HG03103 (cell line): ENCODE measurements around the gene SLC6A4.
"Not testable (repeated sequence)": the region's sequence is repeated elsewhere in the genome, so short reads cannot be mapped to it uniquely, and the experiment has no call there.

ENCODE experiments used
- ATAC-seq: cut with Tn5 transposase; IDR thresholded peaks from one replicate; pipeline ENCODE4 v1.9.1; 2021; ENCODE audit warnings: low read depth; ENCODE audit not compliant: unreplicated experiment

Gene SLC6A4

DNA sequence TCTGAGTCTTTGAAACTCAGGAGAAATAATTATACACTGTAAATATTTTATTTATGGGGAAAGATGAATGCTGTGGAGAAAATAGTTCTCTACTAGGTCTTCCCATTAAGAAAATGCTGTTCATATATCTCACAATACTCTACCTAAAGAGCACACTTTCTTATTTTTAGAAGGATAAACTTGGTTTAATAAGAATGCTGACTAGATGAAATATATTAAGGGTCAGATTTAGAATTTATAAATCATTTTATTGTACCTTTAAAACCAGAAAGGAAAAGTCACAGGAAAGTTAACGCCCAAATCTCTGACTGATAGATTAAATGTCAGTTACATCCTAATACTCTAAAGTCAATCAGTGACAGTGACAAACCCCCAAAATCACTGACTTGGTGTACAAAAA, 48.7 kb downstream of the SLC6A4 start:
- no peak for ATAC-seq

DNA sequence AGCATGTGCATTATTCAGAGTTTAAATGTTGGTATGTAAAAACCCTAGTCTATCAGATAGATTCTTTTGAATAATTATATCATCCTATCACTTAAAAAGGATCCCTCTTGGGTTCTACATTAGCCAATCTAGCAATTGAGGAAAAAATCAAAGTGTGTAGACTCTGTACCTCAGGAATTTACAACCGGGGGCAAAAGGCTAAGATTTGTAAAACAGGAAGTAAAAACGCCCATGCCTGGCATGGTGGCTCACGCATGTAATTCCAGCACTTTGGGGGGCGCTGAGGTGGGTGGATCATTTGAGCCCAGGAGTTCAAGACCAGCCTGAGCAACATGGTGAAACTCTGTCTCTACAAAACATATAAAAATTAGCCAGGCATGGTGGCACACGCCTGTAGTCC, 58.6 kb downstream of the SLC6A4 start:
- ATAC-seq = no peak

DNA sequence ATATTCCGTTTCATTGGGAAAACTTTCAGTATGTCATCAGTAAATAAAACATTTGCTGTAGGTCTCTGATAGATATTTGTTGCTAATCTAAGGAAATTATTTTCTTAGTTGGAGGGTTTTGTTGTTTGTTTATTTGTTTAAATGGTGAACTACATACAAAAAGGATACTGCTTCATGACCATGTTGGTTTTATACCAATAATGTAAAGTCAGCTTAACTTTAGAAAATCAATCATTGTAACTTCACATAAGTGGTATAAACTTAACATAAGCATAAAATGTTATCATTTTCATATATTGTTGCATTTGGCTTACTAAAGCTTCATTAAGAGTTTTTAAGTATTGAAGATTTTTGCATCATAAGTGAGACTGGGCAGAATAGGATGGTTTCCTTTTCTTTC, 60.9 kb downstream of the SLC6A4 start:
- ATAC-seq = no peak

DNA sequence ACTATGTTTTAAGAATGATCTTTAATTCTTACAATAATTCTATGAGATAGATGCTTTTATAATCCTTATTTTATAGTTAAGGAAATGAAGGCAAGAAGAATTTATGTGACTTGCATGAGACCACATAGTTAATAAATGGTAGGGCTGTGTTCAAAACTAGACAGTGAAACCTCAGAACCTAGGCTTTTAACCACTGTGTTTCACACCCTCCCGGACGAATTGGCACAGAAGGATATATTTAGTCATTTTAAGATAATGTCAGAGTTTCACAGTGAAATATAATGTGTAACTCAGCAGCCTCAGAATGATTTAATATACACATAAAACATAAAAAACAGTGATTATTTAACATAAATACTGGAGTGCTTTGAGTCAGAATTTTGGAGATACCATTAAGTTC, 61.8 kb downstream of the SLC6A4 start:
- ATAC-seq = no peak

DNA sequence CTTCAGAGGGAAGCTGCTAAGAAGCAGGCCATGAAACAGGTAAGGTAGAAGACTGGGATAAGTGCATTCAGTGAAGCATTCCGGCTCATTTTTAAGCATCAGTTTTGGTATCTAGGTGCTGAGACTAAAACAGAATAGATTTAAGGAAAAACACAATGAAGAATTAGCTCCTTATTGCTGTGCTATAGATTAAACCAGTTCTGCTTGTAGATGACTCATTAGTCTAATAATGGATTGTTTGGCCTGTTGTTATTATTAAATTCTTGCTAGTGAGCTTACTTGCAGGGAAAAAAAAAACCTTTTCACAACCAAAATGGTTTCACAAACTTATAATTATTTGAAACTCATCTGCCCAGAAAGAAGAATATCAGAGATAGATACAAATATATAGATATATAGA, 62.9 kb downstream of the SLC6A4 start:
- no peak for ATAC-seq

DNA sequence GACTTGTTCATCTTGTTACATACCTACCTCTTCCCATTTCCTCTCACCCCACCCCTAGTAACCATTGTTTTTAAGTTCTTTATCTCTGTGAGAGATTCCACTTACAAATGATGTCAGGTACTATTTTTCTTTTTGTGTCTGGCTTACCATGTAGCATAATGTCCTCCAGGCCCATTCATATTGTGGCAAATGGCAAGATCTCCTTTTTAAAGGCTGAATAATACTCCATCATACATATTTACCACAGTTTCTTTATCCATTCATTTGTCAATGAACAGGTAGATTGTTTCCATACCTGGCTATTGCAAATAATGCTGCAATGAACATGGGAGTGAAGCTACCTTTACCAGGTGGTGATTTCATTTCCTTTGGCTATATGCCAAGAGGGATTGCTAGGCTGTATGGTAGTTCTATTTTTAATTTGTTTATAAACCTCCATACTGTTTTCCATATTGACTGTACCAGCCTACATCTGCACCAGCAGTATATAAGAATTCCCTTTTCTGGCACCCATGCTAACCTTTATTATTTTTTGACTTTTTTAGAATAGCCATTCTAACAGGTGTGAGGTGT, 65.0 kb downstream of the SLC6A4 start:
- no peak for ATAC-seq

DNA sequence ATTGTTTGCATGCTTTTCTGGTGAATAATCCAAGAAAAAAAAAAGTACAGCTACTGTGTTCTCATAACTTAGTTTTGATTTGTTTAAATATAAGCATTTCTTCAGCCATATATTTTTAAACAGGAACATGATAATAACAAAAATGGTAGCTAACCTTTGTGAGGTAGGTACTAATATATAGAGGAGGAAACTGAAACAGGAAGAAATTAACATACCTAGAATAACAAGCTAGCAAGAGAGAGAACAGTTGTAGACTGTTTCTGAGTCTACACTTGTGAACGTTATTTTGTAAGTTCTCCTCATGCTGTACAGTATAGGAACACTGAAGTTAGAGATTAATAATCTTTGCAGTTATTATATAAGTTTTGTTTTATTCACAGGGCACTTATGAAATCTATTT, 69.5 kb downstream of the SLC6A4 start:
- ATAC-seq = no peak

DNA sequence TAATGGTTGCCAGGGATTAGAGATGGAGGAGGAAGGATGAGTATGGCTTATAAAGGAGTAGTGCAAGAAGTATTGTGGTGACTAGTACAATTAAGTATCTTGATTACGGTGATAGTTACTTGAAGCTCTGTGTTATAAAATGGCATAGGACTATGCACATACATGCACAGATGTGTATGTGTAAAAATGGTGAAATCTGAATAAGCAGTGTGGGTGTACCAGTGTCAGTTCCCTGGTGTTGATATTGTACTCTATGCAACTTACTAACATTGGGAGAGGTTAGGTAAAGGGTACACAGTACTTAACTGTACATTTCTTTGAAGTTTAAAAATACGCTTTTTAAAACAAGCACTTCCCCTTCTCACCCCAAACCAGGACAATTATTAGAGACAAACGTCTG, 70.3 kb downstream of the SLC6A4 start:
- ATAC-seq = no peak

DNA sequence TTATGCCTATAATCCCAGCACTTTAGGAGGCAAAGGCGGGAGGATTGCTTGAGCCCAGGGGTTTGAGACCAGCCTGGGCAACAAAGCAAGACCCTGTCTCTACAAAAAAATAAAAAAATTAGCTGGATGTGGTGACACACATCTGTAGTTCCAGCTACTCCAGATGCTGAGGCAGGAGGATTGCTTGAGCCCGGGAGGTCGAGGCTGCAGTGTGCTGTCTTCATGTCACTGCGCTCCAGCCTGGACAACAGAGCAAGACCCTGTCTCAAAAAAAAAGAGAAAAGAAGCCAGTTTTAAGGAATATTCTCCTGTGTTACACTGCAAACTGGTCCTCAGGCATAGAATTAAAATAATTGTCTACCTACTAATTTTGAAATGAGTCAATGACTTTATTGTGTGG, 71.0 kb downstream of the SLC6A4 start:
- ATAC-seq = no peak

DNA sequence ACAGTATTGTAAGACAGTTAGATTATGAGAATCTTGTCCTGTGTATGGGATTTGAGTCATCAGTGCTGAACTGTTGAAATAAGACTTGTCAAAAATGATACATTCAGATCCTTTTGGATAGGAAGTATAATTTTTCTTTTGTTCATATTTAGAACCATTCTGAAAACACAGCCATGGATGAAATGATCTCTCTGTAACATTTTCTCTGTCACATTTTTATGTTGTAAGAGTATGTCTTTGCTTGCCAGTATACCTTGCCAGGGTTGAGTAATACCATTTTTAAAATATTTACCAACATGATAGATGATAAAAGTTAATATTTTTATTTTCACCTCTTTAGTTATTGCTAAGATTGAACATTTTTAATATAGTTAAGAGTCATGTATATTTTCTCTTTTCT, 73.9 kb downstream of the SLC6A4 start:
- ATAC-seq = no peak

DNA sequence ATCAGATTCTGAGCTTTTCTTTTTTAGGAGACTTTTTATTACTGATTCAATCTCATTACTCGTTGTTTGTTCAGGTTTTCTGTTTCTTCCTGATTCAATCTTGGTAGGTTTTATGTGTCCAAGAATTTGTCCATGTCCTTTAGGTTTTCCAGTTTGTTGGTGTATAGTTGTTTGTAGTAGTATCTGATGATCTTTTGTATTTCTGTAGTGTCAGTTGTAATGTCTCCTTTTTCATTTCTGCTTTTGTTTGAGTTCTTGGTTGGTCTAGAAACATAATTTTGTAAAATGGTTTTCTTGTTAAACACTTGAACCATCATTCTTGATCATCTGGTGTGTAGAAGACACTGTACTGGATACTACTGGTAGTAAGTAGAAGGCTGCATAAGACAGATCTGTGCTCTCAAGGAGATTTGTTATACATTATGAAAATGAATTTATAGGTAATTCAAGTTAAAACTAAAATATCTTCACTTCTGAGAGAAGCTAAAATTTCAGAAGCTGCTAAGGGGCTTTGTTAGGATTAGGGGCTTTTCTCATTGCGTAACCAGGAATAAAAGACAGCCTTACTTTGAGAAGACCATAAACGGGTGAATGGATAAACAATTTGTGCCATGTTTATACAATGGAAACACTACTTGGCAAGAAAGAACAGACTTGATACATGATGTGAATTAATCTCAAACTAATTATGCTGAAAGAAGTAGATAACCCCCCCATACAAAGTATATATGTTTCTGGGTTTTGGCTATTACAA, 74.9 kb downstream of the SLC6A4 start:
- no peak for ATAC-seq

DNA sequence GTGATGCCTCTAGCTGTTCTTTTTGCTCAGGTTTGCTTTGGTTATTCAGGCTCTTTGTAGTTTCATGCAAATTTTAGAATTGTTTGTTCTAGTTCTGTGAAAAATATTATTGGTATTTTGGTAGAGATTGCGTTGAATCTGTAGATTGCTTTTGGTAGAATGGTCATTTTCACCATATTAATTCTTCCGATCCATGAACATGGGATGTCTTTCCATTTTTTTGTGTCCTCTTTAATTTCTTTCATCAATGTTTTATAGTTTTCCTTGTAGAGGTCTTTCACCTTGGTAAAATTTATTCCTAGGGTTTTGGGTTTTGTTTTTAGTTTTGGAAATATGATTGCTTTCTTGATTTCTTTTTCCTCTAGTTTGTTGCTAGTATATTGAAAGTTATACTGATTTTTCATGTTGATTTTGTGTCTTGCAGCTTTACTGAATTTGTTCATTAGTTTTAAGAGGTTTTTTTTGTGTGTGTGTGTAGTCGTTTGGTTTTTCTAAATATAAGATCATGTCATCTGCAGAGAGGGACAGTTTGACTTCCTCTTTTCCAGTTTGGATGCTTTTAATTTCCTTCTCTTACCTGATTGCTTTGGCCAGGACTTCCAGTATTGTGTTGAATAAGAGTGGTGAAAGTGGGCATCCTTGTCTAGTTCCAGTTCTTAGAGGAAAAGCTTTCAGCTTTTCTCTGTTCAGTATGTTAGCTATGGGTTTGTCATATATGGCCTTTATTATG, 76.4 kb downstream of the SLC6A4 start:
- ATAC-seq = no peak

DNA sequence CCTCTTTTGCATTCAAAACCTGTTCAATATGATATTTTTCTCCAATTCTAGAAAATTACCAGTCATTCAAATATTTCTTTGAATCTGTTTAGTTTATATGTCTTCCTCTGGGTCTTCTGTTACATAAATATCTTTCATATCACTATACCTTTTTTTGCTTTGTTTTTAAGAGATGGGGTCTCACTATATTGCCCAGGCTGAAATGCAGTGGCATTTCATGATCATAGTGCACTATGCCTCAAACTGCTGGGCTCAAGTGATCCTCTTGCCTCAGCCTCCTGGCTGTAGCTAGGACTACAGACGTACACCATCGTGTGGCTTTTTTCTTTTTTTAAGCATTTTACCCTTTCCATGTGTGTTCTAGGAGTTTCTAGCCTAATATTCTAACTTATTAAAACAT, 80.1 kb downstream of the SLC6A4 start:
- no peak for ATAC-seq

DNA sequence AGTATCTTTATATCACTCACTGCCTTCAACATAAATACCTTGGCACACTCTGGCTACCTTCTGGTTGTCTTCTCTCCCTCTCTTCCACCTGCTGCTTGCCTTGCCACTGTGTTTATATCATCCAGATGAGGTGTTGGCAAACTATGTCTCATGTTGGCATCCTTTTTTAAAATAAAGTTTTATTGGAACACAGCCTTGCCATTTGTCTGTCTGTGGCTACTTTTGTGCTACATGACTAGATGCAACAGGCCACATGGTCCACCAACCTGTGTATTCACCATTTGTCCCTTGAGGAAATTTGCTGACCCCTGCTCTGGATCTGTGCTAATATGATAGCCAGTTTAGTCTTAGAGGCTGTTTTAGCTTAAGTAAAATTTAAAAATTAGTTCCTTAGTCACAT, 82.0 kb downstream of the SLC6A4 start:
- ATAC-seq = no peak

DNA sequence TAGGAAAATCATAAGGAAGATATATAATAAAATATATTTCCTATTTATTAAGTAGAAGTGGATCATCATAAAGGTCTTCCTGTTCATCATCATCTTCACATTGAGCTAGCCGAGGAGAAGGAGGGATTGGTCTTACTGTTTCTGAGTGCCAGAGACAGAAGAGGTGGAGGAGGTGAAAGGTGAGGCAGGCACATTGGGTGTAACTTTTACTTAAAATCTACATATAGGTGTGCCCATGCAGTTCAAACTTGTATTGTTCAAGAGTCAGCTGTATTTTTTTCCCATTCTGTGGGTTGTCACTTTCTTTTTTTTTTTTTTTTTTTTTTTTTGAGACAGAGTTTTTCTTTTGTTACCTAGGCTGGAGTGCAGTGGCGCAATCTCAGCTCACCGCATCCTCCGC, 84.0 kb downstream of the SLC6A4 start:
- no peak for ATAC-seq

DNA sequence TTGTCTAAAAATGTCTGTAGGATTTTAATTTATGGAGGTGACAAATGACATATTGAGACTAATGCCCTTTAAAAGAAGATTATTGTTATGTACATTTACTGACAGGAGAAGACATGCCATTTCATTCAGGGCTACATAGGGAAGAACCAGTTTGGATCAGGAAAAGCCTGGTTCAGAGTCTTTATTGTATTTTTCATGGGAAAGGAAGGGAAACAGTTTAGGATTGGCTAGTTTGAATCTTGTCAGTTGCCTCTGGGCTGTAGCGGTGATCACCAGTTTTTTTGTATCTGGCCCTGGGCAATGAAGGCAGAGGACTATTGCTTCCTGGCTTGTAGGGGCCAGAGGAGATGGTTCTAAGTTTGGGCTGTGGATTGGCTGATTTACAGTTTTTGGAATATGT, 87.1 kb downstream of the SLC6A4 start:
- no peak for ATAC-seq

DNA sequence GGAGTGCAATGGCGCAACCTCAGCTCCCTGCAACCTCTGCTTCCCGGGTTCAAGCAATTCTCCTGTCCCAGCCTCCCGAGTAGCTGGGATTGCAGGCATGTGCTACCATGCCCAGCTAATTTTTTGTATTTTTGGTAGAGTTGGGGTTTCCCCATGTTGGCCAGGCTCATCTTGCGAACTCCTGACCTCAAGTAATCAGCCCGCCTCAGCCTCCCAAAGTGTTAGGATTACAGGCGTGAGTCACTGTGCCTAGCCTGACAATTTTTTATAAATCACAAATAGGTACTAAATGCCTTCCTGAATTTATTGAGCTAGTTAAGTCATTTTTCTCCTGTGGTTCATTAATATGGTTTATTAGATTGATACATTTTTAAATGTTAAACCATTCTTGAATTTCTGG, 87.6 kb downstream of the SLC6A4 start:
- not testable (repeated sequence) for ATAC-seq
